ENCODE data around the gene ITGAE.

The ITGAE gene

DNA sequence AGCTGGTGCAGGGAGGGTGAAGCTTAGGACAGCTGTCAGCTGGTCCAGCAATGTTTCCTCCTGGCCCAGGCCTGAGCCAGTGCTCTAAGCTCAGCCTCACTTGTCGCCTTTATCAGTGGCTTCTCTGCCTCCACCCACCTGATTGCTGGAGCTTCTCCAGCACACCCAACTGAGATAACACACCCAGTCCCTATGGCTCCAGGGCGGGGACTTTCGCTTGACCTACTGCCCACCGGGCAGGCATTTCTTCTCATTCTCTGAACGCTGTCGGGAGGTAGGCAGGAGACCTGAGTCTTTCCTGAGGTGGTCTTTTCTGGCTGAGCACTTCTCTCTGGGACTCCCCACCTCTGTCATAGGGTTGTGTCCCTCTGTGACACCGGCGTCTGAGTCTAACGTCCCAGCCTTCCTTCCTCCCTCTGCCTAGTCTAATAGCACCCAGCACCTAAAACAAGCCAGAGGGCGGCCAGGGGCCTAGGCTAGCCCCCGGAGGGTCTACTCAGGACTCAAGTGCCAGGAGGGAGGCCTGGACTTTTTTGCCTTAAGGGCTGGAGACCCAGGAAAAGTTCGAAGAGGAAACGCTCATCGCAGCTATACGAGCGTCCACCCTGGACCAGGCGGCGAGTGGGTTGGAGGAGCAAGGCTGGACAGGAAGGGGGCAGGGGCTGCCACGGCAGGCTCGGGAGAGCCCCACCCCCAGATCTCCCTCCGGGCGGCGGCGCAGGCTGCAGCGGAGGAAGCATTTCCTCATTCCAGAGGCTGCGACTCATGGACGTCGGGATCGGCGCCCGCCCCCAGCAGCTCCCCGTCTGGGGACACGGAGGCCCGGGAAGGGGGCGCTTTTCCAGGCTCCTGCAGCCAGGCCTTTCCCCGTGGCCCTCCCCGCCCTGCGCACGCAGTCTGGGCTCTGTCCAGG, 133.4 kb downstream of the ITGAE start:
- peak; percentile 90 for DNase-seq (ENCODE audit: low spot score)

DNA sequence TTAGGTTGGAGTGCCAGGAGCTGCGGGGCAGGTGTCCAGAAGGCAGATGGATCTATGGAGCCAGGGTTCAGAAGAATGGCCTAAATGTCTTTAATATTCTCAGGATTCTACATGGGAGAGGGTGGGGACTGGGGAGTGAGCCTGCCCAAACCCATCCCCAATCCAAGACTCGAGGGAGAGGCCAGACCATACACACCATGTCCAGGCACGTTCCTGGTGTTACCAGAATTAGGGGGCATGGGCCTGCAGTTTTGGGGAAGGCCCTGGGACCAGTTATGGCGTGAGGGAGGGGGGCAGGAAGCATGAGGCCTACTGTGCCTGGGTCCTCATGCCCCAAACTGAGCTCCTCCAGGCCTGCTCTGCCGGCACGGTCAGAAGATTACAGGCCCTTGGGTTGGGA, 134.5 kb downstream of the ITGAE start:
- no peak for DNase-seq (ENCODE audit: low spot score)

- no peak for DNase-seq (ENCODE audit: low spot score)
Observed at GRCh38 chr17:3665834-3666233, 135.2 kb downstream of the ITGAE start.

Measured in LoVo (cell line).